WTC11 (cell line): Measurements from ENCODE around the gene CREB3L1.

ENCODE experiments used
- ATF2 ChIP-seq: sonication (generic); formaldehyde crosslinking; IDR thresholded peaks from 2 replicates; pipeline ENCODE4 v1.8.1; 2022; ENCODE audit warnings: low read depth, missing genetic modification reagents, borderline replicate concordance
- ATF3 ChIP-seq: sonication (generic); formaldehyde crosslinking; conservative IDR thresholded peaks from 2 replicates; pipeline ENCODE4 v1.8.1; 2022; ENCODE audit warnings: mild to moderate bottlenecking, missing genetic modification reagents
- CREM ChIP-seq: sonication (generic); formaldehyde crosslinking; IDR thresholded peaks from 2 replicates; pipeline ENCODE4 v1.8.1; 2022; ENCODE audit warnings: mild to moderate bottlenecking, missing genetic modification reagents, moderate library complexity
- CTCF ChIP-seq: fragments of 200-600 bp; IDR thresholded peaks from 2 replicates; pipeline ENCODE4 v1.8.0; 2022; ENCODE audit warnings: antibody characterized with exemption
- E2F1 ChIP-seq: sonication (generic); formaldehyde crosslinking; IDR thresholded peaks from 2 replicates; pipeline ENCODE4 v1.8.0; 2022; ENCODE audit warnings: mild to moderate bottlenecking, missing genetic modification reagents
- ESRRA ChIP-seq: sonication (generic); formaldehyde crosslinking; IDR thresholded peaks from 2 replicates; pipeline ENCODE4 v1.8.1; 2022; ENCODE audit warnings: mild to moderate bottlenecking, missing genetic modification reagents, borderline replicate concordance
- FOXK1 ChIP-seq: sonication (generic); formaldehyde crosslinking; IDR thresholded peaks from 2 replicates; pipeline ENCODE4 v1.8.0; 2022; ENCODE audit warnings: mild to moderate bottlenecking, moderate library complexity, missing genetic modification reagents
- MLX ChIP-seq: sonication (generic); formaldehyde crosslinking; IDR thresholded peaks from 2 replicates; pipeline ENCODE4 v1.8.1; 2023; ENCODE audit warnings: mild to moderate bottlenecking, missing genetic modification reagents, moderate library complexity
- NFATC4 ChIP-seq: fragments of 250-450 bp; sonication (Bioruptor Pico); IDR thresholded peaks from 2 replicates; pipeline ENCODE4 v1.9.0; 2021; ENCODE audit warnings: mild to moderate bottlenecking
- RELA ChIP-seq: sonication (generic); formaldehyde crosslinking; IDR thresholded peaks from 2 replicates; pipeline ENCODE4 v1.8.1; 2022; ENCODE audit warnings: missing genetic modification reagents, mild to moderate bottlenecking, borderline replicate concordance
- ZBTB21 ChIP-seq: sonication (generic); formaldehyde crosslinking; IDR thresholded peaks from 2 replicates; pipeline ENCODE4 v1.8.1; 2023; ENCODE audit warnings: mild to moderate bottlenecking, missing genetic modification reagents, borderline replicate concordance

- TF ChIP-seq RELA (CRISPR knock-in tag) (no peak), E2F1 (CRISPR knock-in tag) (no peak), CREM (CRISPR knock-in tag) (no peak), ATF3 (CRISPR knock-in tag) (no peak), ESRRA (CRISPR knock-in tag) (no peak), ZBTB21 (CRISPR knock-in tag) (no peak), CTCF (no peak), NFATC4 (CRISPR knock-in tag) (no peak), MLX (CRISPR knock-in tag) (no peak), ATF2 (no peak), FOXK1 (CRISPR knock-in tag) (no peak)
These were observed 50.4 kb downstream of the CREB3L1 start for GRCh38 chr11:46327829-46328228.
